Chondrocyte (in vitro differentiated cells): ENCODE results near the gene DAB2IP. TPM values are rescaled to one million over a fixed set of nuclear protein-coding genes. Genes with fewer than 3 reads are reported as not detected.
"Not testable (repeated sequence)": the region's sequence is repeated elsewhere in the genome, so short reads cannot be mapped to it uniquely, and the experiment has no call there.

Source experiments
- DNase-seq: peaks from one replicate; pipeline ENCODE4 v3.0.0; 2021; ENCODE audit warnings: mixed read lengths, low spot score
- H3K27ac Mint-ChIP-seq: one replicate; pipeline ENCODE4 v1.8.0; 2021; ENCODE audit warnings: mild to moderate bottlenecking, moderate library complexity, mixed read lengths; ENCODE audit not compliant: unreplicated experiment
- H3K27me3 Mint-ChIP-seq: 2 replicates; pipeline ENCODE4 v1.8.0; 2021; ENCODE audit warnings: low read depth, mixed read lengths
- H3K36me3 Mint-ChIP-seq: 2 replicates; pipeline ENCODE4 v1.8.0; 2021; ENCODE audit warnings: low read depth, mixed read lengths
- H3K4me1 Mint-ChIP-seq: 2 replicates; pipeline ENCODE4 v1.8.0; 2021; ENCODE audit warnings: low read depth, mild to moderate bottlenecking, mixed read lengths
- H3K4me3 Mint-ChIP-seq: one replicate; pipeline ENCODE4 v1.8.0; 2021; ENCODE audit warnings: mild to moderate bottlenecking, moderate library complexity, mixed read lengths; ENCODE audit not compliant: unreplicated experiment
- H3K9me3 Mint-ChIP-seq: 2 replicates; pipeline ENCODE4 v1.8.0; 2021; ENCODE audit warnings: low read depth, mixed read lengths
- CTCF ChIP-seq: fragments of 200-600 bp; sonication (generic); IDR thresholded peaks from 2 replicates; pipeline ENCODE4 v1.5.0; 2021; ENCODE audit warnings: antibody characterized with exemption, mild to moderate bottlenecking, moderate library complexity
- total RNA-seq: library from RNA; stranded (reverse); gene quantifications from 3 replicates; pipeline ENCODE4 v1.2.1, GENCODE V29; 2021

DAB2IP gene
- total RNA-seq, 1 donor from 2014 or later, result 58.5 TPM

- TF ChIP-seq CTCF, result peak; percentile 77
- no peak overlapping the region for H3K27ac Mint-ChIP-seq
- H3K4me3 Mint-ChIP-seq, result no peak overlapping the region
- peaks cover 3% of the 10 kb centered on the region for H3K36me3 Mint-ChIP-seq
- no peaks in the 10 kb centered on the region for H3K9me3 Mint-ChIP-seq
- DNase-seq, result no peak
- H3K27me3 Mint-ChIP-seq, result no peaks in the 10 kb centered on the region
- H3K4me1 Mint-ChIP-seq, result peaks cover 4% of the 10 kb centered on the region
These were observed 30.5 kb upstream of the DAB2IP start for GRCh38 chr9:121620777-121621449.

- peaks cover 7% of the 10 kb centered on the region for H3K4me1 Mint-ChIP-seq
- H3K27ac Mint-ChIP-seq, result no peak overlapping the region
- H3K27me3 Mint-ChIP-seq, result no peaks in the 10 kb centered on the region
- DNase-seq, result no peak
- TF ChIP-seq CTCF, result no peak
- H3K36me3 Mint-ChIP-seq, result peaks cover 3% of the 10 kb centered on the region
- H3K9me3 Mint-ChIP-seq, result no peaks in the 10 kb centered on the region
- no peak overlapping the region for H3K4me3 Mint-ChIP-seq
These were observed 28.8 kb upstream of the DAB2IP start for GRCh38 chr9:121622387-121623203.

- DNase-seq, H3K4me3 Mint-ChIP-seq, H3K9me3 Mint-ChIP-seq, H3K36me3 Mint-ChIP-seq, H3K27ac Mint-ChIP-seq, H3K27me3 Mint-ChIP-seq: not testable (repeated sequence)
- H3K4me1 Mint-ChIP-seq, result peaks cover 10% of the 10 kb centered on the region
These were observed 28.0 kb upstream of the DAB2IP start for GRCh38 chr9:121623430-121623829.

- Mint-ChIP-seq H3K36me3 (peaks cover 3% of the 10 kb centered on the region), H3K27ac (no peak overlapping the region), H3K4me3 (no peak overlapping the region), H3K4me1 (peaks cover 10% of the 10 kb centered on the region), H3K9me3 (no peaks in the 10 kb centered on the region), H3K27me3 (no peaks in the 10 kb centered on the region)
- no peak for DNase-seq
- TF ChIP-seq CTCF, result no peak
These were observed 25.8 kb upstream of the DAB2IP start for GRCh38 chr9:121625590-121625989.

GRCh38 chr9:121626012-121626411 lies 25.4 kb upstream of the DAB2IP start:
- Mint-ChIP-seq H3K36me3 (no peaks in the 10 kb centered on the region), H3K27ac (no peak overlapping the region), H3K4me3 (no peak overlapping the region), H3K4me1 (peaks cover 10% of the 10 kb centered on the region), H3K9me3 (no peaks in the 10 kb centered on the region), H3K27me3 (no peaks in the 10 kb centered on the region)
- DNase-seq, result no peak
- no peak for TF ChIP-seq CTCF
